Activated CD8-positive, alpha-beta T cell treated with anti-CD3 and anti-CD28 coated beads for 36 hours (primary cell): ENCODE data around the gene SAMD3. TPM values are rescaled to one million over a fixed set of nuclear protein-coding genes. Genes with fewer than 3 reads are reported as not detected.
A peak's percentile ranks its signal among the peaks of the same experiment; 100 is the strongest.

Source experiments
- ATAC-seq: fragments of 200-7000 bp; cut with Tn5 transposase; one replicate; pipeline ENCODE4 v1.10.0; 2021; ENCODE audit warnings: mild to moderate bottlenecking, moderate library complexity
- CTCF ChIA-PET: fragments of 350-600 bp; sonication (Branson Sonifier 250); formaldehyde crosslinking; loops from one replicate; lab custom pipeline; 2021; ENCODE audit warnings: antibody characterized with exemption; lab: Charles Lee
- POLR2A ChIA-PET: fragments of 350-600 bp; sonication (Branson Sonifier 250); formaldehyde crosslinking; loops from one replicate; lab custom pipeline; 2021; ENCODE audit warnings: antibody characterized with exemption; lab: Charles Lee
- DNase-seq: peaks from one replicate; pipeline ENCODE4 v3.0.0-alpha.2; 2020
- H3K27ac Mint-ChIP-seq: one replicate; pipeline ENCODE4 v1.8.0; 2021; ENCODE audit warnings: mild to moderate bottlenecking, mixed read lengths
- H3K27me3 Mint-ChIP-seq: one replicate; pipeline ENCODE4 v1.8.0; 2021; ENCODE audit warnings: mixed read lengths
- H3K36me3 Mint-ChIP-seq: one replicate; pipeline ENCODE4 v1.8.0; 2021; ENCODE audit warnings: low read depth, mixed read lengths
- H3K4me1 Mint-ChIP-seq: one replicate; pipeline ENCODE4 v1.8.0; 2021; ENCODE audit warnings: low read depth, mixed read lengths
- H3K4me3 Mint-ChIP-seq: one replicate; pipeline ENCODE4 v1.8.0; 2021; ENCODE audit warnings: mild to moderate bottlenecking, moderate library complexity, mixed read lengths
- H3K9me3 Mint-ChIP-seq: one replicate; pipeline ENCODE4 v1.8.0; 2021; ENCODE audit warnings: mixed read lengths
- CTCF ChIP-seq: fragments of 200-600 bp; IDR thresholded peaks from one replicate; pipeline ENCODE4 v1.8.0; 2022; ENCODE audit warnings: antibody characterized with exemption, mild to moderate bottlenecking
- intact Hi-C: fragments of 100-400 bp; cut with micrococcal nuclease; formaldehyde crosslinking; loops from one replicate; pipeline ENCODE4 v1.10.0; 2022
- total RNA-seq, 2 experiments: library from RNA; stranded (reverse); gene quantifications; one replicate each; pipeline ENCODE4 v1.2.3, GENCODE V29; 2021

The SAMD3 gene
- total RNA-seq, 2 experiments from 2014 or later: 6.4 to 8.7 TPM

GRCh38 chr6:130132286-130132701 is 90.5 kb downstream of the SAMD3 start:
- Mint-ChIP-seq H3K27me3 (no peaks in the 10 kb centered on the region), H3K4me3 (peak overlapping the region; percentile 66), H3K9me3 (no peaks in the 10 kb centered on the region), H3K27ac (peak overlapping the region; percentile 91), H3K36me3 (peaks cover 25% of the 10 kb centered on the region), H3K4me1 (peaks cover 76% of the 10 kb centered on the region)
- no peak for TF ChIP-seq CTCF
- peak; percentile 90 for ATAC-seq
- ChIA-PET CTCF (interaction anchor here (0.9 kb wide), 1 partner anchor 91 kb away, joined by 5 read pairs; the partner anchor contains the start of gene SAMD3), POLR2A (no interaction called here)
- DNase-seq: peak; percentile 80
- intact Hi-C loops: loop anchor here (5.0 kb wide), 1 partner anchor 90 kb away; the partner anchor contains the start of gene SAMD3

- no peak overlapping the region for H3K27ac Mint-ChIP-seq
- H3K36me3 Mint-ChIP-seq: peaks cover 17% of the 10 kb centered on the region
- no peak for TF ChIP-seq CTCF
- intact Hi-C loops: loop anchor here (5.0 kb wide), 1 partner anchor 92 kb away; the partner anchor contains the start of gene SAMD3
- H3K9me3 Mint-ChIP-seq: no peaks in the 10 kb centered on the region
- H3K4me1 Mint-ChIP-seq: peaks cover 72% of the 10 kb centered on the region
- no peak overlapping the region for H3K4me3 Mint-ChIP-seq
- H3K27me3 Mint-ChIP-seq: no peaks in the 10 kb centered on the region
- POLR2A ChIA-PET: interaction anchor here (0.6 kb wide), 1 partner anchor 1573 kb away, joined by 3 read pairs; no protein-coding TSS in a partner anchor
- ATAC-seq (no peak), DNase-seq (no peak)
- CTCF ChIA-PET: interaction anchor here (2.2 kb wide), 1 partner anchor 9 kb away, joined by 7 read pairs; no protein-coding TSS in a partner anchor
These were observed 92.9 kb downstream of the SAMD3 start for GRCh38 chr6:130129762-130130246.

- peaks cover 11% of the 10 kb centered on the region for H3K36me3 Mint-ChIP-seq
- no peak for DNase-seq
- peaks cover 59% of the 10 kb centered on the region for H3K4me1 Mint-ChIP-seq
- no peaks in the 10 kb centered on the region for H3K27me3 Mint-ChIP-seq
- ChIA-PET POLR2A (no interaction called here), CTCF (no interaction called here)
- H3K4me3 Mint-ChIP-seq: no peak overlapping the region
- intact Hi-C loops: no loop called here
- no peak overlapping the region for H3K27ac Mint-ChIP-seq
- no peaks in the 10 kb centered on the region for H3K9me3 Mint-ChIP-seq
- TF ChIP-seq CTCF: no peak
- ATAC-seq: no peak
These were observed 94.4 kb downstream of the SAMD3 start for GRCh38 chr6:130128326-130128725.

GRCh38 chr6:130127195-130127594 is 95.6 kb downstream of the SAMD3 start:
- no peak for DNase-seq
- peaks cover 49% of the 10 kb centered on the region for H3K4me1 Mint-ChIP-seq
- ATAC-seq: no peak
- no peak overlapping the region for H3K4me3 Mint-ChIP-seq
- H3K27ac Mint-ChIP-seq: no peak overlapping the region
- H3K36me3 Mint-ChIP-seq: peaks cover 11% of the 10 kb centered on the region
- H3K27me3 Mint-ChIP-seq: no peaks in the 10 kb centered on the region
- intact Hi-C loops: no loop called here
- POLR2A ChIA-PET: no interaction called here
- no peak for TF ChIP-seq CTCF
- H3K9me3 Mint-ChIP-seq: no peaks in the 10 kb centered on the region
- CTCF ChIA-PET: no interaction called here

GRCh38 chr6:130122243-130122642 is 100.5 kb downstream of the SAMD3 start:
- CTCF ChIA-PET: no interaction called here
- Mint-ChIP-seq H3K4me1 (peaks cover 16% of the 10 kb centered on the region), H3K27me3 (no peaks in the 10 kb centered on the region), H3K27ac (no peak overlapping the region), H3K9me3 (no peaks in the 10 kb centered on the region), H3K4me3 (no peak overlapping the region), H3K36me3 (peaks cover 13% of the 10 kb centered on the region)
- intact Hi-C loops: no loop called here
- POLR2A ChIA-PET: no interaction called here
- TF ChIP-seq CTCF: no peak
- DNase-seq (no peak), ATAC-seq (peak; percentile 37)
